Measurements from ENCODE around the gene RBM7.

GRCh38 chr11:114440121-114440860 is 39.8 kb downstream of the RBM7 start:
- TF ChIP-seq YY1 (IDR thresholded peaks at IDR 0.05; ENCODE audit: insufficient read depth, insufficient read length) (no peak), SUZ12 (IDR thresholded peaks at IDR 0.05; ENCODE audit: extremely low read depth, insufficient read depth, insufficient read length) (no peak), ZNF274 (IDR thresholded peaks at IDR 0.05; ENCODE audit: low read depth, low read length) (no peak)

Measured in NT2/D1 (cell line).